Keratinocyte (primary cell): Measurements from ENCODE around the gene NXPH2. TPM values are rescaled to one million over a fixed set of nuclear protein-coding genes. Genes with fewer than 3 reads are reported as not detected.
"Not testable (repeated sequence)": the region's sequence is repeated elsewhere in the genome, so short reads cannot be mapped to it uniquely, and the experiment has no call there.

Experiments used
- DNase-seq: peaks from one replicate; pipeline ENCODE4 v3.0.0-alpha.2; 2011; ENCODE audit warnings: low read depth, missing footprints, low spot score
- FAIRE-seq: peaks from 2 replicates; lab custom pipeline; 2011; peaks lifted over from hg19 to GRCh38; lab: Jason Lieb, UNC
- H2AFZ ChIP-seq: 2 replicates; pipeline ENCODE4 v1.6.0; 2012; ENCODE audit warnings: low read length, control low read depth, inconsistent platforms; ENCODE audit not compliant: control insufficient read depth
- H3K27ac ChIP-seq: 2 replicates; pipeline ENCODE4 v1.5.1; 2011; ENCODE audit warnings: low read length; ENCODE audit not compliant: control insufficient read depth, insufficient read depth
- H3K27me3 ChIP-seq: 3 replicates; pipeline ENCODE4 v1.6.0; 2011; ENCODE audit warnings: low read length; ENCODE audit not compliant: control insufficient read depth, insufficient read depth; ENCODE audit errors: extremely low read depth
- H3K36me3 ChIP-seq, 2 experiments: 2 replicates in 1 of 2; 3 replicates in 1 of 2; pipeline ENCODE4 v1.5.1; 2011; ENCODE audit warnings: low read length in 2 of 2, mild to moderate bottlenecking in 1 of 2; ENCODE audit not compliant: control insufficient read depth in 2 of 2, insufficient read depth in 2 of 2; ENCODE audit errors: extremely low read depth in 1 of 2
- H3K4me1 ChIP-seq: 3 replicates; pipeline ENCODE4 v1.5.1; 2011; ENCODE audit warnings: low read length; ENCODE audit not compliant: control insufficient read depth, insufficient read depth; ENCODE audit errors: extremely low read depth
- H3K4me2 ChIP-seq: 3 replicates; pipeline ENCODE4 v1.6.0; 2011; ENCODE audit warnings: low read depth, low read length; ENCODE audit not compliant: control insufficient read depth, insufficient read depth; ENCODE audit errors: extremely low read depth
- H3K4me3 ChIP-seq, 3 experiments: fragments of 200-600 bp in 1 of 3; sonication (generic) in 1 of 3; 2 replicates in 2 of 3; 3 replicates in 1 of 3; pipeline ENCODE4 v1.5.1; 2011 to 2016; ENCODE audit warnings: low read length in 3 of 3, mild to moderate bottlenecking in 3 of 3, control low read depth in 2 of 3, inconsistent platforms in 1 of 3, low read depth in 1 of 3, mixed read lengths in 1 of 3, mixed run types in 1 of 3, moderate library complexity in 1 of 3; ENCODE audit not compliant: control insufficient read depth in 2 of 3, insufficient read depth in 2 of 3; ENCODE audit errors: extremely low read depth in 1 of 3
- H3K79me2 ChIP-seq: 2 replicates; pipeline ENCODE4 v1.6.0; 2012; ENCODE audit warnings: low read length; ENCODE audit not compliant: control insufficient read depth, insufficient read depth
- H3K9ac ChIP-seq: 3 replicates; pipeline ENCODE4 v1.6.0; 2011; ENCODE audit warnings: low read length; ENCODE audit not compliant: control insufficient read depth, insufficient read depth; ENCODE audit errors: extremely low read depth
- H3K9me1 ChIP-seq: 3 replicates; pipeline ENCODE4 v1.6.0; 2011; ENCODE audit warnings: low read length; ENCODE audit not compliant: control insufficient read depth, insufficient read depth; ENCODE audit errors: extremely low read depth
- H3K9me3 ChIP-seq: 2 replicates; pipeline ENCODE4 v1.5.1; 2012; ENCODE audit warnings: low read depth, low read length; ENCODE audit not compliant: control insufficient read depth
- H4K20me1 ChIP-seq: 3 replicates; pipeline ENCODE4 v1.6.0; 2011; ENCODE audit warnings: low read length; ENCODE audit not compliant: control insufficient read depth, insufficient read depth; ENCODE audit errors: extremely low read depth
- CTCF ChIP-seq, 3 experiments: IDR thresholded peaks in 1 of 3; conservative IDR thresholded peaks in 1 of 3; optimal IDR thresholded peaks in 1 of 3; 2 replicates in 2 of 3; 3 replicates in 1 of 3; pipeline versions ENCODE3 to v1.5.1; 2011; ENCODE audit warnings: low read length in 3 of 3, mild to moderate bottlenecking in 3 of 3, moderate library complexity in 2 of 3, control low read depth in 1 of 3, inconsistent platforms in 1 of 3; ENCODE audit not compliant: insufficient read depth in 2 of 3; ENCODE audit errors: extremely low read depth in 1 of 3
- EZH2 ChIP-seq: IDR thresholded peaks from one replicate; pipeline ENCODE4 v1.6.1; 2012; ENCODE audit warnings: inconsistent platforms, mild to moderate bottlenecking, low read length, moderate library complexity
- dilution Hi-C: fragments of 300-500 bp; cut with MboI; formaldehyde crosslinking; loops from one replicate; pipeline ENCODE4 v1.7.0; 2020; ENCODE audit warnings: low sequenced_read_pairs; ENCODE audit not compliant: extremely low pct_ligation_motif_present
- polyA plus RNA-seq, 5 experiments: library from polyadenylated mRNA; depleted of rRNA in 3 of 5; stranded (reverse) in 3 of 5; stranded (forward) in 1 of 5; unstranded in 1 of 5; fragments of >200 nt; gene quantifications; 1 replicate in 1 of 5; 2 replicates in 3 of 5; 3 replicates in 1 of 5; pipeline versions ENCODE4 v1.2.1 to v1.2.3, GENCODE V29; 2011 to 2012; ENCODE audit warnings: missing spikeins in 2 of 5, low read depth in 1 of 5, low replicate concordance in 1 of 5

NXPH2 gene
- polyA plus RNA-seq, 1 donor (not counting 4 experiments of a cell fraction or from before 2014, with no cell fraction given), result not detected

DNA sequence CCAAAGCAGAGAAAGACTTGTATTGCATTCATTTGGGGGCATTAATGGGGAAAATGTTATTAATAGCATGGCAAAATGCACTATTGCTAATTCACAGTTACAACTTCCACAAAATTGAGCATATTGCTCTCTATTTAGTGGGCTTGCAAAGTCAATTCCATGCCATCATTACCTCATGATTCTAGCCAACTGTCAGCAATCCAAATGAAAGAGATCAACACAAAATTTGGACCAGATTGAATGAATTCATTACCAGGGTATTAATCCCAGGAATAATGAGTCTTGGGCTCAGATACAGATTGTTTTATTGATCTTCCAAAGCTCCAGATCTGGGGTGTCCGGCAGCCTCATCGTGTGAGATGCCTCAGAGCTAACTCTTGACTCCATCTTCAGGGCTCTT lies 38.3 kb downstream of the NXPH2 start:
- Histone ChIP-seq H2AFZ (no peak overlapping the region), H3K27me3 (no peaks in the 10 kb centered on the region), H3K4me3 (no peak overlapping the region), H3K9ac (no peak overlapping the region), H3K4me2 (no peak overlapping the region), H3K36me3 (no peaks in the 10 kb centered on the region), H3K79me2 (no peaks in the 10 kb centered on the region), H4K20me1 (no peaks in the 10 kb centered on the region), H3K27ac (no peak overlapping the region), H3K9me1 (no peaks in the 10 kb centered on the region), H3K4me1 (no peaks in the 10 kb centered on the region), H3K9me3 (no peaks in the 10 kb centered on the region)
- dilution Hi-C loops, result no loop called here
- TF ChIP-seq CTCF (optimal IDR thresholded peaks at IDR 0.05 in 1 of 3, IDR thresholded peaks at IDR 0.05 in 1 of 3, conservative IDR thresholded peaks at IDR 0.05 in 1 of 3; ENCODE audit: extremely low read depth in 1 of 3, insufficient read depth in 2 of 3, low read length in 3 of 3) (no peak), EZH2 (no peak)
- FAIRE-seq (no peak), DNase-seq (no peak)

DNA sequence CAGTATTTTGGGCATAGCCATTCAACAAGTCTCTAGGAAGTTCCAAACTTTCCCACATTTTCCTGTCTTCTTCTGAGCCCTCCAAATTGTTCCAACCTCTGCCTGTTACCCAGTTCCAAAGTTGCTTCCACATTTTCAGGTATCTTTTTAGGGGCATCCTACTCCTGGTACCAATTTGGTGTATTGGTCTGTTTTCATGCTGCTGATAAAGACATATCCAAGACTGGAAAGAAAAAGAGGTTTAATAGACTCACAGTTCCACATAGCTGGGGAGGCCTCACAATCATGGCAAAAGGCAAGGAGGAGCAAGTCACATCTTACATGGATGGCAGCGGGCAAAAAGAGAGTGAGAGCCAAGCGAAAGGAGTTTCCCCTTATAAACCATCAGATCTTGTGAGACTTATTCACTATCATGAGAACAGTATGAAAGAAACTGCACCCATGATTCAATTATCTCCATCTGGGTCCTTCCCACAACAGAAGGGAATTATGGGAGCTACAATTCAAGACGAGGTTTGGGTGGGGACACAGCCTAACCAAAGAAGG lies 43.1 kb downstream of the NXPH2 start:
- H3K4me1 ChIP-seq, H3K9me3 ChIP-seq, H3K27ac ChIP-seq, H2AFZ ChIP-seq, DNase-seq, H4K20me1 ChIP-seq, H3K36me3 ChIP-seq, dilution Hi-C loops, H3K9ac ChIP-seq, H3K9me1 ChIP-seq, FAIRE-seq, H3K4me2 ChIP-seq, H3K27me3 ChIP-seq, H3K4me3 ChIP-seq, H3K79me2 ChIP-seq: not testable (repeated sequence)

GRCh38 chr2:138732651-138733050 lies 47.5 kb downstream of the NXPH2 start:
- no peak for FAIRE-seq
- Histone ChIP-seq H4K20me1 (no peaks in the 10 kb centered on the region), H3K4me3 (no peak overlapping the region), H3K36me3 (no peaks in the 10 kb centered on the region), H3K79me2 (no peaks in the 10 kb centered on the region), H3K4me2 (no peak overlapping the region), H3K27me3 (no peaks in the 10 kb centered on the region), H3K9me3 (no peaks in the 10 kb centered on the region), H3K9ac (no peak overlapping the region), H3K4me1 (no peaks in the 10 kb centered on the region), H3K9me1 (no peaks in the 10 kb centered on the region), H2AFZ (no peak overlapping the region), H3K27ac (no peak overlapping the region)
- TF ChIP-seq EZH2, result no peak
- TF ChIP-seq CTCF (optimal IDR thresholded peaks at IDR 0.05 in 1 of 3, IDR thresholded peaks at IDR 0.05 in 1 of 3, conservative IDR thresholded peaks at IDR 0.05 in 1 of 3; ENCODE audit: extremely low read depth in 1 of 3, insufficient read depth in 2 of 3, low read length in 3 of 3), result no peak
- no peak for DNase-seq
- dilution Hi-C loops, result no loop called here
